GM18505 (cell line): ENCODE results near the gene MS4A6E.
"Not testable (repeated sequence)": the region's sequence is repeated elsewhere in the genome, so short reads cannot be mapped to it uniquely, and the experiment has no call there.

ENCODE experiments used
- ATAC-seq: cut with Tn5 transposase; IDR thresholded peaks from one replicate; pipeline ENCODE4 v1.9.1; 2021; ENCODE audit not compliant: unreplicated experiment
- POLR2A ChIP-seq: IDR thresholded peaks from 4 replicates; pipeline ENCODE4 v1.6.1; 2011; ENCODE audit warnings: borderline replicate concordance; ENCODE audit not compliant: insufficient read depth, insufficient read length; ENCODE audit errors: extremely low read depth

MS4A6E gene

DNA sequence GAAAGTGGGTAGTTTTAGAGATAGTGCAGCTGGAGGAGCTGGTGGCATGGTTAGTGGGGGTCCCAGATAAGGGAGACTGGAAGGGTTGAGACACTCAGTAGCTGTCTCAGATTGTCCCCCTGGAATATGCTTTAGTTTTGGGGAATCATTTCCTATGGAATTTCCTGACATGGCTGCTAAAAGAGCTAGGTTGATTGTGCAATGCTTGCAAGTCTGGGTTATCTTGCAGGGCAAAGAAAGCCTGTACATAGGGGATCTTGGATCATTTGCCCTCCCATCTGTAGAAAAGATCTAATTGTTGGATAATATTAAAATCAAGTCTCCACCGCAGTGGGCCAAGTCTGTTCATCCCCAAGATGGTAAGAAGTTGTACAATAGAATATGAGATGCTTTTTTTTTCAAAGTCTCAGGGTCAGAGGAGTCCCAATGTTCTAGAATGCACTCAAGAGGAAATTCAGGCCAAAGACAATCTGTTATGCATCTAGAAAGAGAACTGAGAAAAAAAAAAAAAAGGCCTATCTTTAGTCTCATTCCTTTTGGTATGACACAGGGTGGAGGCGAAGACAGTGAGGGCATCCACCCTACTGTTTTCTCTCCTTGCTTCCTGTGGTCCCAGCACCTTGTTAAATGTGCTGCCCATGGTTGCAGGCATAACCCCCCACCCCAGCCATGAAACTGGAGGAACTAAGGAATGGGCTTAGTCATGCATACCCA is 20.2 kb downstream of the MS4A6E start:
- ATAC-seq, result no peak
- TF ChIP-seq POLR2A, result no peak

DNA sequence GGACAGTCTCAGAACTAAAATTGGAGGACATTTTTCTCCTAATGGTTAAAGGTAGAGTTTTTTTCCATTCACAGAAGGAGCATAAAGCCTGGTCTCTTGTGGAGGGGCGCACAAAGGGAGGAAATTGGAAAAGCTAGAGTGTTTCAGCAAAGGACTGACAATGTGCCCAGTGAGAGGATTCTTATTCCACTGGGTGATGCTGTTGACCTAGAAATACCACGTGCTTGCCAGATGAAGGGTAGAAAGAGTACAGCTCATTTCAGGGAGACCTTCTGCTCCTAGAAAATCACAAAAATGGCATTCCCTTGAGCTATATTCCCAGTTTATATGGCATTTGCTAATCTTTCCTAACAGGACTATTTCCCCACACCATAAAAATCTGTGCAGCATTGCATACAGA is 21.1 kb downstream of the MS4A6E start:
- ATAC-seq, result no peak
- TF ChIP-seq POLR2A, result no peak

DNA sequence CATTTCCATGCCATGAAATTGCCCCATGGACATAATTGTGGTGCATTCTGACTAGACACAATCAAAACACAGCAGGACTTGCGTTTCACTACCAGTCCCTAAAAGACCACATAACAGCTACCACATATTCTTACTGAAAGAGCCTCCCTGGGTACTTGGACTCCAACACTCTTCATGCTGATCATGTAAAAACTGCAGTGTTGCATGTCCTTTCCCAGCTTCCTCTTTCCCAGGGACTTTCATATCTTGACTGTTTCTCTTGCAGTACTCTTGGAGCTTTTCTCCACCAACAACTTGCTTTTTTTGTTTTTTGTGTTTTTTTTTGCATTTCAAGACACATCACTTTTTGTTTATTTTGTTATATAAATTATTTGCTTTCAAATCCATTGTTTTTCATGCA is 22.9 kb downstream of the MS4A6E start:
- TF ChIP-seq POLR2A, result no peak
- no peak for ATAC-seq

DNA sequence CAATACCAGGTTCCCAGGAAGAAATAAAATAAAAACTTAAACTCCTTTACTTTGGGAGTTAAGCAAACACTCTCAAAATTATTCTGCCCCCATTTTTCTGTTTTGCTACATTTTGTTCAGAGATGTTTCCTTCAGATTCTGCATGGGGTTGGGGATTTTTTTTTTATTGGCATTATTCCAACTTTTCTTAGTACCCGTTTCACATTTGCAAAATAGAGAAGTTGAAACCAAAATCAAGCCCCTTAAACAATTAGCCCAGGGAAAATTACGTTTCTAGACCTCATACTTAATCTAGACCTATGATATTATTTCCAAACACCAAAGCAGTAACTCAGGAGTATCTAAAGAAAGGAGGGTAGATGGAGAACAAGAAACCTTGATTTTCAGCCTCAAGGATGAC is 30.7 kb downstream of the MS4A6E start:
- no peak for ATAC-seq
- TF ChIP-seq POLR2A, result no peak

DNA sequence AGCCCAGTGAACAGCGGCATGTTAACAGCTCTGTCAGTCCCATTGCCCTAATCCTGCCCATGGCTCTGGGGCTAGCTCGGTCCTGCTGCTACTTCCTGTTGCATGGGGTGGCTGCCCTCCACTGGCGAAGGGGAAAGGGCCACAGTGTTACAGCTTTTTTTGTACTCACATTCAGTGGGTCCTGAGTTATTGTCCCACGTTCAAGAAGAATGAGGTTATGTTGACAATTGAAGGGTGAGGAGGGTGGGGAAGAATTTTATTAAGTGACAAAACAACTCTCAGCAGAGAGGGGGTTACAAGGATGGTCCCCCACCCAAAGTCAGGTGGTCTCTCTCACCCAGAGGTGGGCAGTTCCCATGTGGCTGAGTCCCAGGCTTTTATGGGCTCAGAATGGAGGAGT is 33.6 kb downstream of the MS4A6E start:
- no peak for ATAC-seq
- TF ChIP-seq POLR2A, result no peak

DNA sequence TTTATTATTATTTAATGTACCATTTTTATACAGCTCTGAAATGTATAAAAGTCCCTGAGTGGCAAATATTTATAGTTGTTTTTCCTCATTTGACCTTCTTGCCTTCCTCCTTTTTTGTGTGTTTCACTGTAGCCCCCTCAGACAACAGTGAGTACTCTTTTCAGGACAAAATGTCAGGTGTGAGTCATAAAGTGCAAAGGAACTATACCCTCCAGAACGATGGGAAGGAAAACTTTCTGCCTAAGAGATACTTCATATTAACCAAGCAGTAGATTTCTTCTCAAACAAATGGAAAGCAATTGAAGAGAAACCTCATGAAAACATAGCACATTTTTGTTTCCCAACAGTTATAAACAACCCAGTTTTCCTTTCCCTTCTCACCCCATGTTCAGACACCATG is 35.2 kb downstream of the MS4A6E start:
- no peak for ATAC-seq
- no peak for TF ChIP-seq POLR2A

DNA sequence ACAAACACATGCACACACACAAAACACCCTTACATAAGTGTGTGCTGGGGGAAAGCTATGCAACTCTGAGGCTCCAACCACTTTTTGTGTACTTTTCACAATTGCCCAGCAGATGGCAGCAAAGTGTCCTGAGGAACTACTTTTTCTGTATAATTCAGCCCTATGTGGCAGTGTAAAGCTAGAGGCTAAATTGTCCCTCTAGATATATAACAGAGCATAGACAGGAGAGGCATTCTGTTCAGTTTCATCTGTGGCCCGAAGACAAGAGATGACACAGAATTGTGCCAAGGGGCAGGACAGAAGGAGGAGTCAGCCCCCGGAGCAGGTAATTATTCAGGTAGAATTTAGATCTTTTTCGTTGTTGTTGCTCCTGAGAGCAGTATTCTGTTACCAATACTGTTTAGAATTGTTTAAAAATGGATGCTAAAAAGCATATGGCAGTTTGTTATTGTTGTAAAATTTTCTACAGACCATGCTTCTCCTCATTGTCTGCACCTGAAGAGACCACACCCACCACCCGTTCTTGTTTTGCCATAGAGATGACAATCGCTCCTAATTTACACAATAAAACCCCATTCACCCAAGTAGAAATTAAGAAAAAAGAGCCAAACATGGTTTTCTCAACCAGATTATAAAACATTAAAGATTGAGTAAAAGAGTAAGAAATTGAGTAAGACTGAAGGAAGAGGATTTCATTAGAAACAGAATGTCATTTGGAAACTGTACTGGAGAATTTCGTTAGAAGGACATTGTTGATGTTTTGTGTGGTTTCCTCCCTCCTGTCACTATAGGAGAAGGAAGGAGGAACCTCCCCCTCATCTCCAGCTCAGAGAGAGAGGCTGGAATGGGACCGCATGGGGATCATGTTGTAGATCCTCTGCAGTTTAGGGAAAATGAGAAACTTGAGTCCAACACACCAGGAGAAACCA is 36.8 kb downstream of the MS4A6E start:
- TF ChIP-seq POLR2A, result no peak
- peak; percentile 65 for ATAC-seq

DNA sequence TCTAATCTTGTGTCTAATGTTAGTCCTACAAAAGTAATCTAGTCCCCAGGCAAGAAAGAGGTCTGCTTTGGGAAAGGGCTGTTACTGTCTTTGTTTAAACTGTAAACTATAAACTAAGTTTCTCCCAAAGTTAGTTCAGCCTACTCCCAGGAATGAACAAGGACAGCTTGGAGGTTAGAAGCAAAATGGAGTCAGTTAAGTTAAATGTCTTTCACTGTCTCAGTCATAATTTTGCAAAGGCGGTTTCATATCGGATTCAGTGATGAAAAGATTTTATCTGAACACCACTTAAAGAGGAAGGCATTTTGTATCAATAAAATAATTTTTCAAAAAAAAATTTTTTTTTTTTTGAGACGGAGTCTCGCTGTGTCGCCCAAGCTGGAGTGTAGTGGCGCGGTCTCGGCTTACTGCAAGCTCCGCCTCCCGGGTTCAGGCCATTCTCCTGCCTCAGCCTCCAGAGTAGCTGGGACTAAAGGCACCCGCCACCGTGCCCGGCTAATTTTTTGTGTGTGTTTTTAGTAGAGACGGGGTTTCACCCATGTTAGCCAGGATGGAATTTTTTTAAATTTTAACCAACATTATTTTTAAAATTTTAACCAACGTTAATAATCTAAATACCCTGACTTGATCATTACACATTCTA is 39.3 kb downstream of the MS4A6E start:
- ATAC-seq, result not testable (repeated sequence)

DNA sequence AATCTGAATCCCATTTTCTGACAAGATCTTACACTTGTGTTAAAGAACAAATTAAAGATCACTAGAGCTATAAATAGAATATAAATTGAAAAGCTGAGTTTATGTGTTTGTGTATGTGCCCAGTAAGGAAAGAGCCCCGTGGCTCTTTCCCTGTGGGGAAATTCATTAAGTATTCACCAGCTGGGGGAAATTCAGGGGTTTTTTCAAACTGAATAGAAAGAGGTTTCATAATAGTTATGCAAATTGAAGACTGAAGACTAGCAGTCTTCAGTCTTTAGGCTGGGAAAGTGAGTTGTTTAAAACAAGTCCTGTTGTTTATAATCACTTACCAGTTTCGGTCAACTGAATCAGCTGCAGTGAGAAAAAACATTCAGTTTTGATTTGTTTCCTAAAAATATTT is 40.0 kb downstream of the MS4A6E start:
- TF ChIP-seq POLR2A, result no peak
- ATAC-seq, result peak; percentile 69

DNA sequence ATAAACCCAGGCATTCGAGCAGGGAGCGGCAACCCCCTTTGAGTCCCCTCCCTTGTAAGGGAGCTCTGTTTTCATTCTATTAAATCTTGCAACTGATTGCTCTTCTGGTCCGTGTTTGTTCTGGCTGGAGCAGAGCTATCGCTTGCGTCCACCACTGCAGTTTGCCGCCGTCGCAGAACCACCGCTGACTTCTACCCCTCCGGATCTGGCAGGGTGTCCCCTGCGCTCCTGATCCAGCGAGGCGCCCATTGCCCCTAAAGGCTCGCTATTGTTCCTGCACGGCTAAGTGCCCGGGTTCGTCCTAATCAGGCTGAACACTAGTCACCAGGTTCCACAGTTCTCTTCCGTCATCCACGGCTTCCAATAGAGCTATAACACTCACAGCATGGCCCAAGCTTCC is 40.8 kb downstream of the MS4A6E start:
- no peak for TF ChIP-seq POLR2A

DNA sequence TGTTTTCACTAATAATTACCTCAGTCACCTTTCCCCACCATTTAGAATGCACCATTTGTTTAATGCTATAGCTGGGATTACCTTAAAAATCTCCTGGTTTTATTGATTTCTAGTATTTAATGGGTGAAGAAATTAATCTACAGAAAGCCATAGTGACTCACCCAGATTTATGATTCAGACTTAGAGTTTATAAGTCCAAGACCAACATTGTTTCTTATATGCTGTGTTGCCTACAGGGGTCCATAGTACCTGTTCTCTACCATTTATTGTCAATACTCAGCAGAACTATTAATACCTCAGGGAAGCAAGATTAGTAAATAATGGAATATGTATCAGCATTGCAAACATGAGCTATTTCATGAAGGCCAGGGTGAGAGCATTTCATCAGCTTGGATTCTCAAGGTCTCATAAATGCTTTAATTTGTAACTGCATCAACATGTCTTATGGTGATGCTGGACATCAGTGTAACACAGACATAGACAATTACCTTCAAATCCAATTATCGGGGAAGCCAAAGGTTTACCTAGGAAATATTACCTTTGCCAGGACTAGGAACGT is 43.3 kb downstream of the MS4A6E start:
- no peak for ATAC-seq
- TF ChIP-seq POLR2A, result no peak

More for the DNA sequence above, 40.8 kb downstream of the MS4A6E start:
- no peak for ATAC-seq

DNA sequence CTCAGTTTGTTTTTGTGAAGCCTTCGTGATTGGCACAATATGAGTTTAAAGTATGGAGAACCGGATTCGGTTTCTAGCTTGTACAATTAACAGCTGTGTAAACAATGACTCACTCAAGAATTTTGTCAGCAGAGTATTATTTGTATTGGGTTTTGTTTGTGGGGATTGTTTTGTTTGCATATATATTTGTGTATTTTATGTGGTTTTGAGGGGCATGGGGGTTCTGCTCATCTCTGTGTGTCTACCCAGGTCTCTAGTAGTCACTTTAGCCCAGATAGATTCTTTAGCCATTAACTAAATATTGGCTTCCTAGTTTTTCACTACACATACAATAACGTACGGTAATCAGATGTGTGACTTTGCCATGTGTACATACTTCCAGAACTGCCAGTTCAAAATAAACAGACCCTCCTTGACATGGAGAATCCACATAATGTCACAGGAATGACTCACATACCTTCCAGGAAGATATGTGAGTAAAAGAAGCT is 43.8 kb downstream of the MS4A6E start:
- ATAC-seq, result no peak
- no peak for TF ChIP-seq POLR2A

DNA sequence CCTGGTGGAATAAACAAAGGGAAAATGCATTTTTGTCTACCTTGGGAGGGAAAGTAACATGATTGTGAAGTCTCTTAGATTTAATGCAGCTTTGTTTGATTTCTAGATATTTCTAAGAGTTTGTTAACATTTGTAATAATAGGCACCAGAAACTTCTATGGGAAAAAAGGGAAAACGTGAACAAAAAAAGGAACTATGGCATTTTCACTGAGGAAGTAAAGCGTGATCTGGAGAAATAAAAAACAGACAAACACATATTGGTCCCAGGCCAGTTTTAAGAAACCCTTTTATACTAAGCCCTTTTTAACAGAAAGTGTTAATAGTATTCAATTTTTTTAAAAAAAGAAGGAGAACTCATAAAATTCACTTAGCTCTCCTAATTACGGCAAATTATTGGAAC is 44.3 kb downstream of the MS4A6E start:
- no peak for TF ChIP-seq POLR2A
- ATAC-seq, result no peak
